SKM-1 treated with dmso at 0.1 percent for 144 hours (cell line): ENCODE data around the gene TBC1D2.
"Not testable (repeated sequence)": the region's sequence is repeated elsewhere in the genome, so short reads cannot be mapped to it uniquely, and the experiment has no call there.

Experiments
- DNase-seq: peaks from one replicate; lab custom pipeline; 2025; ENCODE audit not compliant: unreplicated experiment; lab: John Stamatoyannopoulos, UW

The TBC1D2 gene

GRCh38 chr9:98191671-98192502 is 63.6 kb downstream of the TBC1D2 start:
- DNase-seq: no peak

GRCh38 chr9:98191181-98191608 is 64.3 kb downstream of the TBC1D2 start:
- no peak for DNase-seq

GRCh38 chr9:98190757-98191105 is 64.7 kb downstream of the TBC1D2 start:
- no peak for DNase-seq

- DNase-seq: no peak
Measured at GRCh38 chr9:98189412-98189811, 66.0 kb downstream of the TBC1D2 start.

GRCh38 chr9:98187926-98188325 is 67.5 kb downstream of the TBC1D2 start:
- DNase-seq: no peak

- no peak for DNase-seq
Measured at GRCh38 chr9:98186236-98186635, 69.2 kb downstream of the TBC1D2 start.

- peak; percentile 9 for DNase-seq
Measured at GRCh38 chr9:98185611-98186171, 69.8 kb downstream of the TBC1D2 start.

- DNase-seq: no peak
Measured at GRCh38 chr9:98185021-98185567, 70.4 kb downstream of the TBC1D2 start.

GRCh38 chr9:98184326-98184725 is 71.1 kb downstream of the TBC1D2 start:
- DNase-seq: no peak

- DNase-seq: no peak
Measured at GRCh38 chr9:98182889-98183599, 72.4 kb downstream of the TBC1D2 start.

- no peak for DNase-seq
Measured at GRCh38 chr9:98182069-98182820, 73.2 kb downstream of the TBC1D2 start.

GRCh38 chr9:98181746-98182068 is 73.7 kb downstream of the TBC1D2 start:
- DNase-seq: no peak

- no peak for DNase-seq
Measured at GRCh38 chr9:98180996-98181395, 74.5 kb downstream of the TBC1D2 start.

- DNase-seq: peak; percentile 7
Measured at GRCh38 chr9:98178874-98179850, 76.3 kb downstream of the TBC1D2 start.

GRCh38 chr9:98176391-98177259 is 78.8 kb downstream of the TBC1D2 start:
- DNase-seq: no peak

GRCh38 chr9:98175762-98176161 is 79.7 kb downstream of the TBC1D2 start:
- no peak for DNase-seq

- DNase-seq: no peak
Measured at GRCh38 chr9:98175028-98175569, 80.3 kb downstream of the TBC1D2 start.

GRCh38 chr9:98174502-98174918 is 80.9 kb downstream of the TBC1D2 start:
- DNase-seq: not testable (repeated sequence)

- no peak for DNase-seq
Measured at GRCh38 chr9:98173181-98173580, 82.3 kb downstream of the TBC1D2 start.
